ENCODE data around the gene LIMK1. TPM values are rescaled to one million over a fixed set of nuclear protein-coding genes. Genes with fewer than 3 reads are reported as not detected.

Gene LIMK1
- total RNA-seq, 1 donor from 2014 or later: 20.3 TPM

- no peak for TF ChIP-seq CTCF (IDR thresholded peaks at IDR 0.05)
- no peak for DNase-seq (ENCODE audit: extremely low spot score, unreplicated experiment)
- Mint-ChIP-seq H3K4me1 (ENCODE audit: unreplicated experiment) (peaks cover 3% of the 10 kb centered on the region), H3K27ac (ENCODE audit: unreplicated experiment) (no peak overlapping the region), H3K27me3 (ENCODE audit: unreplicated experiment) (peaks cover 3% of the 10 kb centered on the region), H3K4me3 (ENCODE audit: unreplicated experiment) (no peak overlapping the region), H3K9me3 (ENCODE audit: unreplicated experiment) (no peaks in the 10 kb centered on the region), H3K36me3 (ENCODE audit: unreplicated experiment) (no peaks in the 10 kb centered on the region)
Measured at GRCh38 chr7:74141705-74142104, 58.1 kb downstream of the LIMK1 start.

- Mint-ChIP-seq H3K27ac (ENCODE audit: unreplicated experiment) (no peak overlapping the region), H3K36me3 (ENCODE audit: unreplicated experiment) (no peaks in the 10 kb centered on the region), H3K9me3 (ENCODE audit: unreplicated experiment) (no peaks in the 10 kb centered on the region), H3K4me3 (ENCODE audit: unreplicated experiment) (no peak overlapping the region), H3K27me3 (ENCODE audit: unreplicated experiment) (peaks cover 3% of the 10 kb centered on the region), H3K4me1 (ENCODE audit: unreplicated experiment) (peaks cover 3% of the 10 kb centered on the region)
- DNase-seq (ENCODE audit: extremely low spot score, unreplicated experiment): no peak
- no peak for TF ChIP-seq CTCF (IDR thresholded peaks at IDR 0.05)
Measured at GRCh38 chr7:74143383-74143782, 59.8 kb downstream of the LIMK1 start.

GRCh38 chr7:74148491-74148890 is 64.9 kb downstream of the LIMK1 start:
- H3K4me3 Mint-ChIP-seq (ENCODE audit: unreplicated experiment): no peak overlapping the region
- no peaks in the 10 kb centered on the region for H3K36me3 Mint-ChIP-seq (ENCODE audit: unreplicated experiment)
- no peak for TF ChIP-seq CTCF (IDR thresholded peaks at IDR 0.05)
- no peaks in the 10 kb centered on the region for H3K4me1 Mint-ChIP-seq (ENCODE audit: unreplicated experiment)
- DNase-seq (ENCODE audit: extremely low spot score, unreplicated experiment): no peak
- H3K9me3 Mint-ChIP-seq (ENCODE audit: unreplicated experiment): no peaks in the 10 kb centered on the region
- H3K27ac Mint-ChIP-seq (ENCODE audit: unreplicated experiment): no peak overlapping the region
- H3K27me3 Mint-ChIP-seq (ENCODE audit: unreplicated experiment): peaks cover 3% of the 10 kb centered on the region

- Mint-ChIP-seq H3K4me1 (ENCODE audit: unreplicated experiment) (no peaks in the 10 kb centered on the region), H3K27ac (ENCODE audit: unreplicated experiment) (no peak overlapping the region), H3K27me3 (ENCODE audit: unreplicated experiment) (peaks cover 3% of the 10 kb centered on the region), H3K36me3 (ENCODE audit: unreplicated experiment) (no peaks in the 10 kb centered on the region), H3K9me3 (ENCODE audit: unreplicated experiment) (no peaks in the 10 kb centered on the region), H3K4me3 (ENCODE audit: unreplicated experiment) (no peak overlapping the region)
- no peak for TF ChIP-seq CTCF (IDR thresholded peaks at IDR 0.05)
- no peak for DNase-seq (ENCODE audit: extremely low spot score, unreplicated experiment)
Measured at GRCh38 chr7:74149071-74149470, 65.5 kb downstream of the LIMK1 start.

GRCh38 chr7:74149603-74150002 is 66.0 kb downstream of the LIMK1 start:
- H3K4me3 Mint-ChIP-seq (ENCODE audit: unreplicated experiment): no peak overlapping the region
- H3K36me3 Mint-ChIP-seq (ENCODE audit: unreplicated experiment): no peaks in the 10 kb centered on the region
- peaks cover 3% of the 10 kb centered on the region for H3K27me3 Mint-ChIP-seq (ENCODE audit: unreplicated experiment)
- DNase-seq (ENCODE audit: extremely low spot score, unreplicated experiment): no peak
- H3K4me1 Mint-ChIP-seq (ENCODE audit: unreplicated experiment): no peaks in the 10 kb centered on the region
- H3K9me3 Mint-ChIP-seq (ENCODE audit: unreplicated experiment): no peaks in the 10 kb centered on the region
- no peak overlapping the region for H3K27ac Mint-ChIP-seq (ENCODE audit: unreplicated experiment)
- no peak for TF ChIP-seq CTCF (IDR thresholded peaks at IDR 0.05)
